ENCODE measurements around the gene TCEAL9.
"Not testable (repeated sequence)": the region's sequence is repeated elsewhere in the genome, so short reads cannot be mapped to it uniquely, and the experiment has no call there.

Gene TCEAL9

GRCh38 chrX:103356130-103356798, at the start of gene TCEAL9:
TSS of gene TCEAL9 (plus strand) at chrX:103356506. CDS start at chrX:103357685, 1,179 bp downstream.
- no peak for DNase-seq

GRCh38 chrX:103309860-103310554, 46.3 kb upstream of the TCEAL9 start:
- no peak for DNase-seq

- DNase-seq = peak; percentile 84
These were observed 45.5 kb upstream of the TCEAL9 start, which contains the start of gene BEX2 for GRCh38 chrX:103310555-103311398. TSS of gene BEX2 (minus strand) at chrX:103310990. CDS start at chrX:103309976, 1,014 bp downstream.

- no peak for DNase-seq
These were observed 44.9 kb upstream of the TCEAL9 start for GRCh38 chrX:103311399-103311780.

- no peak for DNase-seq
These were observed 26.3 kb upstream of the TCEAL9 start, which contains the start of gene TCEAL7 for GRCh38 chrX:103329991-103330390. TSS of gene TCEAL7 (plus strand) at chrX:103330239. CDS start at chrX:103331404, 1,165 bp downstream.

- no peak for DNase-seq
These were observed 25.5 kb upstream of the TCEAL9 start for GRCh38 chrX:103330681-103331288.

- DNase-seq = no peak
These were observed 17.6 kb upstream of the TCEAL9 start for GRCh38 chrX:103338663-103339062.

- peak; percentile 1 for DNase-seq
These were observed 13.2 kb upstream of the TCEAL9 start for GRCh38 chrX:103343105-103343504.

- no peak for DNase-seq
These were observed 11.7 kb upstream of the TCEAL9 start for GRCh38 chrX:103344606-103345005.

GRCh38 chrX:103347682-103348397, 8.5 kb upstream of the TCEAL9 start:
- no peak for DNase-seq

- no peak for DNase-seq
These were observed 552 bp downstream of the TCEAL9 start for GRCh38 chrX:103356858-103357257.

GRCh38 chrX:103357871-103358270, 1.6 kb downstream of the TCEAL9 start:
- no peak for DNase-seq

GRCh38 chrX:103359605-103360004, 3.3 kb downstream of the TCEAL9 start:
- DNase-seq = not testable (repeated sequence)

GRCh38 chrX:103360092-103360491, 3.8 kb downstream of the TCEAL9 start:
- no peak for DNase-seq

GRCh38 chrX:103360916-103361315, 4.6 kb downstream of the TCEAL9 start:
- DNase-seq = no peak

GRCh38 chrX:103361798-103362197, 5.5 kb downstream of the TCEAL9 start:
- DNase-seq = no peak

GRCh38 chrX:103362474-103362873, 6.2 kb downstream of the TCEAL9 start:
- DNase-seq = no peak

- DNase-seq = no peak
These were observed 6.7 kb downstream of the TCEAL9 start for GRCh38 chrX:103363046-103363445.

- DNase-seq = no peak
These were observed 11.2 kb downstream of the TCEAL9 start for GRCh38 chrX:103367502-103367901.

- DNase-seq = no peak
These were observed 13.2 kb downstream of the TCEAL9 start for GRCh38 chrX:103369479-103369878.

- no peak for DNase-seq
These were observed 16.6 kb downstream of the TCEAL9 start for GRCh38 chrX:103372886-103373285.

- DNase-seq = no peak
These were observed 17.3 kb downstream of the TCEAL9 start for GRCh38 chrX:103373581-103373980.
